ENCODE results near the gene NVL.
A peak's percentile ranks its signal among the peaks of the same experiment; 100 is the strongest.

The NVL gene

GRCh38 chr1:224274970-224275626 lies 54.9 kb downstream of the NVL start:
- no peak for DNase-seq

- no peak for DNase-seq
Observed at GRCh38 chr1:224273641-224274040, 56.3 kb downstream of the NVL start.

GRCh38 chr1:224271106-224271505 lies 58.9 kb downstream of the NVL start:
- DNase-seq, result no peak

GRCh38 chr1:224267925-224268324 lies 62.0 kb downstream of the NVL start:
- peak; percentile 51 for DNase-seq

- DNase-seq, result no peak
Observed at GRCh38 chr1:224266915-224267856, 62.8 kb downstream of the NVL start.

- no peak for DNase-seq
Observed at GRCh38 chr1:224266105-224266914, 63.7 kb downstream of the NVL start.

- DNase-seq, result no peak
Observed at GRCh38 chr1:224264321-224264720, 65.7 kb downstream of the NVL start.

- DNase-seq, result no peak
Observed at GRCh38 chr1:224262373-224263054, 67.5 kb downstream of the NVL start.

GRCh38 chr1:224259986-224260385 lies 70.0 kb downstream of the NVL start:
- DNase-seq, result peak; percentile 3

GRCh38 chr1:224258351-224258750 lies 71.6 kb downstream of the NVL start:
- DNase-seq, result no peak

GRCh38 chr1:224256640-224257039 lies 73.3 kb downstream of the NVL start:
- DNase-seq, result no peak

- DNase-seq, result no peak
Observed at GRCh38 chr1:224253721-224254120, 76.3 kb downstream of the NVL start.

- no peak for DNase-seq
Observed at GRCh38 chr1:224252479-224252878, 77.5 kb downstream of the NVL start.

- no peak for DNase-seq
Observed at GRCh38 chr1:224251741-224252146, 78.2 kb downstream of the NVL start.

GRCh38 chr1:224245188-224245587 lies 84.8 kb downstream of the NVL start:
- no peak for DNase-seq

GRCh38 chr1:224238756-224239155 lies 91.2 kb downstream of the NVL start:
- DNase-seq, result no peak

GRCh38 chr1:224238212-224238611 lies 91.8 kb downstream of the NVL start:
- DNase-seq, result no peak

GRCh38 chr1:224237119-224237881 lies 92.7 kb downstream of the NVL start:
- no peak for DNase-seq

- DNase-seq, result no peak
Observed at GRCh38 chr1:224235813-224236493, 94.0 kb downstream of the NVL start.

- DNase-seq, result no peak
Observed at GRCh38 chr1:224234017-224234416, 96.0 kb downstream of the NVL start.

GRCh38 chr1:224226849-224227502 lies 103.0 kb downstream of the NVL start:
- no peak for DNase-seq

Data from NCI-H2227 treated with DMSO at 0.1 percent for 48 hours (cell line).